Aortic smooth muscle cell (primary cell): ENCODE data around the gene FGFRL1. TPM values are rescaled to one million over a fixed set of nuclear protein-coding genes. Genes with fewer than 3 reads are reported as not detected.

Experiments used
- total RNA-seq: library from RNA; depleted of rRNA; stranded (reverse); fragments of >200 nt; gene quantifications from 2 replicates; pipeline ENCODE4 v1.2.3, GENCODE V29; 2014

FGFRL1 gene, protein sequence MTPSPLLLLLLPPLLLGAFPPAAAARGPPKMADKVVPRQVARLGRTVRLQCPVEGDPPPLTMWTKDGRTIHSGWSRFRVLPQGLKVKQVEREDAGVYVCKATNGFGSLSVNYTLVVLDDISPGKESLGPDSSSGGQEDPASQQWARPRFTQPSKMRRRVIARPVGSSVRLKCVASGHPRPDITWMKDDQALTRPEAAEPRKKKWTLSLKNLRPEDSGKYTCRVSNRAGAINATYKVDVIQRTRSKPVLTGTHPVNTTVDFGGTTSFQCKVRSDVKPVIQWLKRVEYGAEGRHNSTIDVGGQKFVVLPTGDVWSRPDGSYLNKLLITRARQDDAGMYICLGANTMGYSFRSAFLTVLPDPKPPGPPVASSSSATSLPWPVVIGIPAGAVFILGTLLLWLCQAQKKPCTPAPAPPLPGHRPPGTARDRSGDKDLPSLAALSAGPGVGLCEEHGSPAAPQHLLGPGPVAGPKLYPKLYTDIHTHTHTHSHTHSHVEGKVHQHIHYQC
- 15.7 and 19.6 TPM in 2 replicates for total RNA-seq

DNA sequence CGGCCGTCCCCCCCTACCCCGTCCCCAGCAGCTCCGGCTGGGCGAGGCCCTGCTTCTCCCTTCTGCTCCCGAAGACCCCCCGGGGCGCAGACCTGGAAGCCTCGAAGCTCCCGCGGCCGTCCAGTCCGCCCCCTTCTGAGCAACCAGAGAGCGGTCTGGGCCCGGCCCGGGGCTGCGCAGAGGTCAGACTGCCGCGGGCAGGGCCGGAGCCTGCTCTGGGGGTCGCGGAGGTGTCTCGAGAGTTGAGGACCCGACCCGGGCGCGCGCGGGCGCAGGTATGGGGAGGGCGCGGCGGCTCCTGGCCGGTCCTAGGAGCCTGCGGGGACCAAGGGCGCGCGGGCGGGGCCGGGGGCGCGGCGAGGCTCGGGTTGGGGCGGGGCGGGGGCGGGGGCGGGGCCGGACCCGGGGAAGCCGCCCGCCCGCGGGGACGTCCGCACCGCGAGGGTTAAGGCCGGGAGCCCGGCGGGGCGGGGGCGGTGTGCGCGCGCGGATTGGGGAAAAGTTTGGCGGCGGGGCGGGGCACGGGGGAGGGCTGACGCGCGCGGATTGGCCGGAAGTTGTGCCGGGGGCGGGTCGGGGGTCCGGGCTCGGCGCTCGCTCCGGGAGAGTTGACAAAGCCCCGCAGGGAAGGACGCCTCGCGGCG lies at the start of gene FGFRL1:
TSS of gene FGFRL1 (plus strand) at position 605 of the 644 bp plus-strand sequence. CDS start 860 bp downstream, outside the sequence.

DNA sequence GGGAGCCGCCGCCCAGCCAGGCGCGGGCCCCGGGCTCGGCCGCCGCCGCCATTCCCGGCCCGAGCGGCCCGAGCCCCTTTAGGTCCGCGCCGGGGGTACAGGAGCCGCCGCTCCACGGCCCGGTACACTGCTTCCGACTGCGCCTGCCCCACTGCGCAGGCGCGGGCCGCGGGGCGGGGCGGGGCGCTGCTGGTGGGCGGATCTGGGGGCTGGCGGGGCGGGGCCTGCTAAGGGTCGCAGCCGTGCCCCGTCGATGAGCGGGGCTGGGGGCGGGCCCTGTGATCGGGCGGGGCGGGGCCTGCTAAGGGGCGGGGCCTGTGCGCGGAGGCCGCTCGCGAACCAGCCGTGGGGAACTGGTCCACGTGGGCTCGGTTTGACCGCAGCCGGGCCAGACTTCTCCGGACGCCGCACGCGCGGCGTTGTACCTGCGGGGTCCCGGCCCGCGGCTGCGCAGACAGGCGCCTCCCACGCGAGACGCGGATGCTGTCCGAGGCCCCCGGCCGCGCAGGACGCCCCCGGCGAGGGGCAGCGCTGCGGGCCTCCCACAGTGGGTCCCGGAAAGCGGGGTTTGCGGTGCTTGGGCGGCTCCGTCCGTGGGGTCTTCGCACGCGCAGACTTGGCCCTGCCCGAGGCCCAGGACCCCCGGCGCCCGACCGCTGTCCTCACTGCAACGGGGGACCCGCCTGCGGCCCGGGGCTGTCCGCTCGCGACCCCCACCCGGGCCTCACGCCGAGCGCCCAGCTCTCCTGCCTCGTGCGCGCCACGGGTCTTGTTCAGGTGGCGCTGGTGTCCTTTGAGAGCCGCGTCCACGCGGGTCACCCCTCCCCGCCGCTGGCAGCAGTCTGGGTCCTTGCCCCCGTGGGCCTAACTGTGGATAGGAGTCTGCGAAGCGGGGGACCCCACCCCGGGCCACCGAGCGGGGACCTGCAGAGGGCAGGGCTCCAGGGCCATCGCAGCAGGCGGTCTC lies 37.7 kb upstream of the FGFRL1 start, which contains the start of gene DGKQ:
TSS of gene DGKQ (minus strand) at position 139 of the 967 bp plus-strand sequence. CDS start at position 52, 87 bp downstream.

DNA sequence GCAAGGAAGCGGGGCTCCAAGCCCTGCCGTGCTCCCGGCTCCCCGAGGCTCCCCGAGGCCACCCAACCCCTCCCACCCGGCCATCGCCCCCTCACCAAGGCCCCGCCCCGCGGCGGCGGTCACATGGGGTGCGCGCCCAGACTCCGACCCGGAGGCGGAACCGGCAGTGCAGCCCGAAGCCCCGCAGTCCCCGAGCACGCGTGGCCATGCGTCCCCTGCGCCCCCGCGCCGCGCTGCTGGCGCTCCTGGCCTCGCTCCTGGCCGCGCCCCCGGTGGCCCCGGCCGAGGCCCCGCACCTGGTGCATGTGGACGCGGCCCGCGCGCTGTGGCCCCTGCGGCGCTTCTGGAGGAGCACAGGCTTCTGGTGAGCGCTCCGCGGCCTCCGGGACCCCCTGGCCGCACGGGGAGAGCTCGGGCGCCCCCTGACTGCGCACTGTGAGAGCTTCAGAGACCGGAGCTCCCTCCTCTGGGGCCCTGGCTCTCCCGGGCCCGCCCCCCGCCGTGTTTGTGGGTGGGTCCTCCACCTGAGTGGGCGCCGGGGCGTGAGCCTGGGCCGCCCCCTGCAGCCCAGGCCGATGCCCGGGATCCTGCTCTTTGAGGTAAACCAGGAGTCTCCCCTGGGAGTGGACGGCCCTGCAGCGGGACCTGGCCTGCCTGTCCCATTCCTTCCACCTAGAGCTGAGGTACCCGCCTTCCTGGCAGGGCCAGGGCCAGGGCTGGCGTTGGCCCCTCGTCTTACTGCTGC lies 24.4 kb upstream of the FGFRL1 start, which contains the start of gene IDUA:
TSS of gene IDUA (plus strand) at position 166 of the 745 bp plus-strand sequence. CDS start at position 207, 41 bp downstream.

DNA sequence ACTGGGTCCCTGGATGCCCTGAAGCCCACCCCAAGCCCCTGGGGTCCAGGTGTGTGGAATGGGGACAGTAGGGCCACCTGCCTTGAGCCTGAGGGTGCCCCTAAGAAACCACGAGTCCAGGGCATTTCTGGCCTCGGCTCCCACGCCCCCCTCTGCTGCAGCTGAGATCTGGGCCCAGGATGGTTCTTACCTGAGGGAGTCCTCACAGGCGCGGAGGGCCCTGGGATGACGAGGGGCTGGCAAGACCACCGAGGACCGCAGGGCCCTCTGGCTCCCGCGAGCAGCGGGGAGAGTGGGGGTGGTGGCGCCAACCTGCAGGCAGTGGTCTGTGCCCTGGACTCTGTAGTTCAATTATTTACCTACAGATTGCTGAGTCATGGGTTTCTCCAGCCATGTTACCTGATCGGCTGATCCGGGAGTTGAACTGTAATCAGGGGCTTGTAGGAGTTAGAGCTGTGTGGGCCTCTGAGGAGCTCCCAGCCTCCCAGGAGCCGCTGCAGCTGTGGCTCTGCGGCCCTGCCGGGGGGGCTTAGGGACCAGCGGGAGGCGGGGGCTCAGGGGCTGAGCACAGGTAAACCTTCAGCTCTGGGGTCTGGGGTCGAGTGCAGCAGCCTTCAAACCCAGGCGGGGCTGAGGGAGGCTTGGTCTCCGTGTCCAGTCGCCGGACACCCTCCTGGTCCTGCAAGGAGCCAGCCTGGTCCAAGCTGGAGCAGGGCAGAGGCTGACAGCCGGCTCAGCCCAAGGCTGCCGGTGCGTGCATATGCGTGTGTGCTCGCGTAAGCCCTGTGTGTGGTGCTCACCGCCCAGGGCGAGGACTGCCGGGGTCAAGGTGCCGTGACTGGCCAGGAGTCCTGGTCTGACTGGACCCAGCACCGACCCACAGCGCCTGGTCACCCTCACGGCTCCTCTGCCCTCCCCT lies 18.1 kb upstream of the FGFRL1 start, which contains the start of gene SLC26A1:
TSS of gene SLC26A1 (minus strand) at position 294 of the 919 bp plus-strand sequence. CDS start 1,701 bp downstream, outside the sequence.

Other genes with a start within 250 kb of the FGFRL1 start
- not detected in 2 replicates for gene CPLX1, start 185.5 kb upstream of the FGFRL1 start, total RNA-seq
- gene GAK, start 79.3 kb upstream of the FGFRL1 start, total RNA-seq, result 54.9 and 58.3 TPM in 2 replicates
- 15.7 and 16.7 TPM in 2 replicates for gene TMEM175, start 79.2 kb upstream of the FGFRL1 start, total RNA-seq
- 12.9 and 14.0 TPM in 2 replicates for gene DGKQ, start 38.1 kb upstream of the FGFRL1 start, total RNA-seq
- gene IDUA, start 24.6 kb upstream of the FGFRL1 start, total RNA-seq, result 8.4 and 10.6 TPM in 2 replicates
- gene SLC26A1, start 18.2 kb upstream of the FGFRL1 start, total RNA-seq, result 0.12 and 0.26 TPM in 2 replicates
- 0.44 and 0.53 TPM in 2 replicates for gene RNF212, start 101.9 kb downstream of the FGFRL1 start, total RNA-seq
- 1.4 and 2.6 TPM in 2 replicates for gene SPON2, start 161.0 kb downstream of the FGFRL1 start, total RNA-seq
- 139 and 168 TPM in 2 replicates for gene CTBP1, start 237.5 kb downstream of the FGFRL1 start, total RNA-seq